Smooth muscle cell (in vitro differentiated cells): ENCODE measurements around the gene HBD. TPM values are rescaled to one million over a fixed set of nuclear protein-coding genes. Genes with fewer than 3 reads are reported as not detected.

Experiments
- DNase-seq: peaks from one replicate; lab custom pipeline; 2025; ENCODE audit not compliant: unreplicated experiment; lab: John Stamatoyannopoulos, UW
- H2AFZ ChIP-seq: fragments of 200-600 bp; sonication (generic); 2 replicates; pipeline ENCODE4 v1.6.0; 2016; ENCODE audit warnings: antibody characterized with exemption, low read depth, mild to moderate bottlenecking
- H3F3A ChIP-seq: fragments of 200-600 bp; sonication (generic); 2 replicates; pipeline ENCODE4 v1.6.0; 2017; ENCODE audit warnings: antibody characterized with exemption, low read depth
- H3K27ac ChIP-seq: fragments of 200-600 bp; sonication (generic); 2 replicates; pipeline ENCODE4 v1.5.1; 2016; ENCODE audit warnings: low read depth, mild to moderate bottlenecking
- H3K27me3 ChIP-seq: fragments of 200-600 bp; sonication (generic); 2 replicates; pipeline ENCODE4 v1.6.1; 2016; ENCODE audit warnings: low read depth, mild to moderate bottlenecking
- H3K36me3 ChIP-seq: fragments of 200-600 bp; sonication (generic); 2 replicates; pipeline ENCODE4 v1.5.1; 2016; ENCODE audit warnings: low read depth
- H3K4me1 ChIP-seq: fragments of 200-600 bp; sonication (generic); 2 replicates; pipeline ENCODE4 v1.5.1; 2016; ENCODE audit warnings: low read depth
- H3K4me2 ChIP-seq: fragments of 200-600 bp; sonication (generic); 2 replicates; pipeline ENCODE4 v1.6.0; 2016; ENCODE audit warnings: mild to moderate bottlenecking
- H3K4me3 ChIP-seq: fragments of 200-600 bp; sonication (generic); 2 replicates; pipeline ENCODE4 v1.5.1; 2016; ENCODE audit warnings: mild to moderate bottlenecking
- H3K79me2 ChIP-seq: fragments of 200-600 bp; sonication (generic); 2 replicates; pipeline ENCODE4 v1.6.0; 2016; ENCODE audit warnings: low read depth, mild to moderate bottlenecking
- H3K9ac ChIP-seq: fragments of 200-600 bp; sonication (generic); 2 replicates; pipeline ENCODE4 v1.6.0; 2016; ENCODE audit warnings: low read depth
- H3K9me3 ChIP-seq: fragments of 200-600 bp; sonication (generic); replicated peaks from 2 replicates; pipeline ENCODE4 v1.5.1; 2016; ENCODE audit warnings: low read depth
- H4K20me1 ChIP-seq: fragments of 200-600 bp; sonication (generic); 2 replicates; pipeline ENCODE4 v1.6.0; 2016; ENCODE audit warnings: low read depth
- WGBS: methylation state at CpG from one replicate; pipeline ENCODE4 v1.1.7; 2016; ENCODE audit warnings: low lambda C conversion rate; 5-methylcytosine and 5-hydroxymethylcytosine counted together
- polyA plus RNA-seq: library from polyadenylated mRNA; unstranded; fragments of >200 nt; fragmentation: Nextera tagmentation; extraction: Ambion mirVana; gene quantifications from 2 replicates; pipeline ENCODE4 v1.2.1, GENCODE V29; 2016
- total RNA-seq: library from RNA; depleted of rRNA; stranded (reverse); fragments of >200 nt; gene quantifications from 2 replicates; pipeline ENCODE4 v1.2.3, GENCODE V29; 2014
- TF ChIP-seq, protein P1 (sequence below): fragments of 200-600 bp; sonication (generic); IDR thresholded peaks from 2 replicates; pipeline ENCODE4 v1.5.1; 2017; ENCODE audit warnings: borderline replicate concordance, mild to moderate bottlenecking, antibody characterized with exemption; ENCODE audit not compliant: insufficient read depth, poor library complexity, severe bottlenecking

The HBD gene
- total and polyA plus RNA-seq, 2 experiments from 2014 or later: not detected

DNA sequence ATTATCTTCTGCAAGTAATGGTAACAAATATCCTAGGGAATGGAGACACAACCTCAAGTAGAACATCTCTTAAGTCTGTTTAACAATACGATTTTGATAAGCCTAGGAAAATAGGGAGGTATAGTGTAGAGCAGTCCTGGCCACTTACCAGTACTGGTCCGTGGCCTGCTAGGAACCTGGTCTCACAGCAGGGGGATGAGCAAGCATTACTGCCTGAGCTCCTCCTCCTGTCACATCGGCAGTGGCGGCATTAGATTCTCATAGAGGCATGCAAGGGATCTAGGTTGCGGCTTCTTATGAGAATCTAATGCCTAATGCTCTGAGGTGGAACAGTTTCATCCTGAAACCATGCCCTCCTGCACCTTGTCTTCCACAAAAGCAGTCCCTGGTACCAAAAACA, 38.2 kb downstream of the HBD start:
- no peak overlapping the region for H3K9ac ChIP-seq
- H3K4me1 ChIP-seq: no peaks in the 10 kb centered on the region
- H2AFZ ChIP-seq: no peak overlapping the region
- no peaks in the 10 kb centered on the region for H4K20me1 ChIP-seq
- H3K27me3 ChIP-seq: no peaks in the 10 kb centered on the region
- TF ChIP-seq, protein P1, sequence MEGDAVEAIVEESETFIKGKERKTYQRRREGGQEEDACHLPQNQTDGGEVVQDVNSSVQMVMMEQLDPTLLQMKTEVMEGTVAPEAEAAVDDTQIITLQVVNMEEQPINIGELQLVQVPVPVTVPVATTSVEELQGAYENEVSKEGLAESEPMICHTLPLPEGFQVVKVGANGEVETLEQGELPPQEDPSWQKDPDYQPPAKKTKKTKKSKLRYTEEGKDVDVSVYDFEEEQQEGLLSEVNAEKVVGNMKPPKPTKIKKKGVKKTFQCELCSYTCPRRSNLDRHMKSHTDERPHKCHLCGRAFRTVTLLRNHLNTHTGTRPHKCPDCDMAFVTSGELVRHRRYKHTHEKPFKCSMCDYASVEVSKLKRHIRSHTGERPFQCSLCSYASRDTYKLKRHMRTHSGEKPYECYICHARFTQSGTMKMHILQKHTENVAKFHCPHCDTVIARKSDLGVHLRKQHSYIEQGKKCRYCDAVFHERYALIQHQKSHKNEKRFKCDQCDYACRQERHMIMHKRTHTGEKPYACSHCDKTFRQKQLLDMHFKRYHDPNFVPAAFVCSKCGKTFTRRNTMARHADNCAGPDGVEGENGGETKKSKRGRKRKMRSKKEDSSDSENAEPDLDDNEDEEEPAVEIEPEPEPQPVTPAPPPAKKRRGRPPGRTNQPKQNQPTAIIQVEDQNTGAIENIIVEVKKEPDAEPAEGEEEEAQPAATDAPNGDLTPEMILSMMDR: no peak
- no peak overlapping the region for H3K4me2 ChIP-seq
- no peaks in the 10 kb centered on the region for H3F3A ChIP-seq
- DNase-seq: no peak
- 80% methylated on average over 5 of the region's 5 CpGs for WGBS
- no peak overlapping the region for H3K27ac ChIP-seq
- H3K79me2 ChIP-seq: no peaks in the 10 kb centered on the region
- H3K9me3 ChIP-seq: no peaks in the 10 kb centered on the region
- no peak overlapping the region for H3K4me3 ChIP-seq
- no peaks in the 10 kb centered on the region for H3K36me3 ChIP-seq

DNA sequence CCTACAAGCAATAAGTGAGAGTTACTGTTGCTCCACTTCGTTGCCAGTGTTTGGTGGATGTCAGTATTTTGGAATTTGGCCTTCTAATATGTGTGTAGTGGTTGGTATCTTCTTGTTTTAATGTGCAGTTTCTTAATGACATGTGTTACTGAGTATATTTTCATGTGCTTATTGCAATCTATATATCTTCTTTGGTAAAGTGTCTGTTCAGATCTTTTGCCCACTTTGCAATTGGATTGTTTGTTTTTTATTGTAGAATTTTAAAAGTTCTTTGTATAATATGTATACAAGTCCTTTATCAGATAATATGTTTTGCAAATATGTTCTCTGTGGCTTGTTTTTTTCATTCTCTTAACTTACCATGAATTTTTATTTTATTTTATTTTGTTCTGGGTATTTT, 41.5 kb downstream of the HBD start:
- no peaks in the 10 kb centered on the region for H4K20me1 ChIP-seq
- no peaks in the 10 kb centered on the region for H3K9me3 ChIP-seq
- no peak overlapping the region for H3K27ac ChIP-seq
- no peaks in the 10 kb centered on the region for H3K27me3 ChIP-seq
- no peak overlapping the region for H3K9ac ChIP-seq
- no peaks in the 10 kb centered on the region for H3K79me2 ChIP-seq
- 36% methylated on average over 1 of the region's 1 CpG for WGBS
- no peaks in the 10 kb centered on the region for H3F3A ChIP-seq
- H3K4me1 ChIP-seq: no peaks in the 10 kb centered on the region
- H3K4me2 ChIP-seq: no peak overlapping the region
- H2AFZ ChIP-seq: no peak overlapping the region
- TF ChIP-seq, protein P1: no peak
- no peak for DNase-seq
- no peak overlapping the region for H3K4me3 ChIP-seq
- H3K36me3 ChIP-seq: no peaks in the 10 kb centered on the region

DNA sequence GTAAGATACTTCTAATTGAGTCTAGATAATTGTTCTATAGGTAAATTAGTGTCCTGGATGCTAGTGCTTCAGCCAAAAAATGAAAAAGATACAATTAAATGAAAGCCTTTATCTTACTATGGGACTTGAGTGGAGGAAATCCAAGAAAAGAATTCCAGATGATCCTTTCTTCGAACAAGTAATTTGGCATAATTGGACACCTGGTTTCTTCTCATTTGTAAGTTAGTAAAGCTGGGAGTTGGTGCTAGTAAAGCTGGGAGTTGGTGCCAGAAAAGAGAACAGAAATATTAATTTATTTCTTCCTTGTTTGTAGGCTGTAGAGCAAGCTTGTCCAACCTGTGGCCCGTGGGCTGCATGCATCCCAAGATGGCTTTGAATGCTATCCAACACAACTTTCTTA, 46.1 kb downstream of the HBD start:
- Histone ChIP-seq H2AFZ (no peak overlapping the region), H3K4me1 (no peaks in the 10 kb centered on the region), H3K4me2 (no peak overlapping the region), H3K9ac (no peak overlapping the region), H3K36me3 (no peaks in the 10 kb centered on the region), H3F3A (no peaks in the 10 kb centered on the region), H3K9me3 (no peaks in the 10 kb centered on the region), H3K27ac (no peak overlapping the region), H3K4me3 (no peak overlapping the region), H3K27me3 (peaks cover 5% of the 10 kb centered on the region), H4K20me1 (no peaks in the 10 kb centered on the region), H3K79me2 (no peaks in the 10 kb centered on the region)
- TF ChIP-seq, protein P1: no peak
- WGBS: 93% methylated on average over 2 of the region's 2 CpGs
- DNase-seq: no peak

Other genes with a start within 250 kb of the HBD start
- not detected in 2 replicates for gene OR51L1, start 239.6 kb downstream of the HBD start, total RNA-seq
- gene OR51L1, start 239.6 kb downstream of the HBD start, polyA plus RNA-seq: not detected in 2 replicates
- gene OR52J3, start 188.0 kb downstream of the HBD start, total RNA-seq: not detected in 2 replicates
- not detected in 2 replicates for gene OR52J3, start 188.0 kb downstream of the HBD start, polyA plus RNA-seq
- not detected in 2 replicates for gene OR52E2, start 174.9 kb downstream of the HBD start, total RNA-seq
- gene OR52E2, start 174.9 kb downstream of the HBD start, polyA plus RNA-seq: not detected in 2 replicates
- gene OR52E1, start 164.9 kb downstream of the HBD start, total RNA-seq: not detected in 2 replicates
- not detected in 2 replicates for gene OR52E1, start 164.9 kb downstream of the HBD start, polyA plus RNA-seq
- gene OR52A5, start 96.1 kb downstream of the HBD start, total RNA-seq: not detected in 2 replicates
- not detected in 2 replicates for gene OR52A5, start 96.1 kb downstream of the HBD start, polyA plus RNA-seq
- not detected in 2 replicates for gene OR52A1, start 79.7 kb downstream of the HBD start, total RNA-seq
- not detected in 2 replicates for gene OR52A1, start 79.7 kb downstream of the HBD start, polyA plus RNA-seq
- gene OR51V1, start 33.8 kb downstream of the HBD start, total RNA-seq: not detected in 2 replicates
- gene OR51V1, start 33.8 kb downstream of the HBD start, polyA plus RNA-seq: not detected in 2 replicates
- not detected in 2 replicates for gene HBB, start 7.4 kb downstream of the HBD start, total RNA-seq
- not detected in 2 replicates for gene HBB, start 7.4 kb downstream of the HBD start, polyA plus RNA-seq
- not detected in 2 replicates for gene HBG1, start 15.4 kb upstream of the HBD start, total RNA-seq
- not detected in 2 replicates for gene HBG1, start 15.4 kb upstream of the HBD start, polyA plus RNA-seq
- gene HBG2, start 20.3 kb upstream of the HBD start, total RNA-seq: 0.49 TPM in 1 of 2 replicates, not detected in the other
- not detected in 2 replicates for gene HBG2, start 20.3 kb upstream of the HBD start, polyA plus RNA-seq
- not detected in 2 replicates for gene HBE1, start 35.5 kb upstream of the HBD start, total RNA-seq
- gene HBE1, start 35.5 kb upstream of the HBD start, polyA plus RNA-seq: 0.73 TPM in 1 of 2 replicates, not detected in the other
- not detected in 2 replicates for gene OR51B4, start 67.5 kb upstream of the HBD start, total RNA-seq
- gene OR51B4, start 67.5 kb upstream of the HBD start, polyA plus RNA-seq: not detected in 2 replicates
- gene OR51B2, start 89.8 kb upstream of the HBD start, total RNA-seq: not detected in 2 replicates
- gene OR51B2, start 89.8 kb upstream of the HBD start, polyA plus RNA-seq: not detected in 2 replicates
- 0.09 and 0.54 TPM in 2 replicates for gene OR51B5, start 109.0 kb upstream of the HBD start, total RNA-seq
- not detected in 2 replicates for gene OR51B5, start 109.0 kb upstream of the HBD start, polyA plus RNA-seq
- gene OR51B6, start 117.0 kb upstream of the HBD start, total RNA-seq: not detected in 2 replicates
- gene OR51B6, start 117.0 kb upstream of the HBD start, polyA plus RNA-seq: not detected in 2 replicates
- not detected in 2 replicates for gene OR51M1, start 149.3 kb upstream of the HBD start, total RNA-seq
- gene OR51M1, start 149.3 kb upstream of the HBD start, polyA plus RNA-seq: not detected in 2 replicates
- gene OR51Q1, start 187.6 kb upstream of the HBD start, total RNA-seq: not detected in 2 replicates
- gene OR51Q1, start 187.6 kb upstream of the HBD start, polyA plus RNA-seq: not detected in 2 replicates
- not detected in 2 replicates for gene OR51I1, start 207.0 kb upstream of the HBD start, total RNA-seq
- not detected in 2 replicates for gene OR51I1, start 207.0 kb upstream of the HBD start, polyA plus RNA-seq
- gene OR51I2, start 214.8 kb upstream of the HBD start, total RNA-seq: not detected in 2 replicates
- not detected in 2 replicates for gene OR51I2, start 214.8 kb upstream of the HBD start, polyA plus RNA-seq